GM19239 (cell line): ENCODE data around the gene GJD3.

Experiments
- DNase-seq: peaks from one replicate; pipeline ENCODE4 v3.0.0; 2011; ENCODE audit warnings: low spot score; ENCODE audit not compliant: insufficient read length
- FAIRE-seq: peaks from 2 replicates; lab custom pipeline; 2011; peaks lifted over from hg19 to GRCh38; lab: Jason Lieb, UNC

The GJD3 gene

DNA sequence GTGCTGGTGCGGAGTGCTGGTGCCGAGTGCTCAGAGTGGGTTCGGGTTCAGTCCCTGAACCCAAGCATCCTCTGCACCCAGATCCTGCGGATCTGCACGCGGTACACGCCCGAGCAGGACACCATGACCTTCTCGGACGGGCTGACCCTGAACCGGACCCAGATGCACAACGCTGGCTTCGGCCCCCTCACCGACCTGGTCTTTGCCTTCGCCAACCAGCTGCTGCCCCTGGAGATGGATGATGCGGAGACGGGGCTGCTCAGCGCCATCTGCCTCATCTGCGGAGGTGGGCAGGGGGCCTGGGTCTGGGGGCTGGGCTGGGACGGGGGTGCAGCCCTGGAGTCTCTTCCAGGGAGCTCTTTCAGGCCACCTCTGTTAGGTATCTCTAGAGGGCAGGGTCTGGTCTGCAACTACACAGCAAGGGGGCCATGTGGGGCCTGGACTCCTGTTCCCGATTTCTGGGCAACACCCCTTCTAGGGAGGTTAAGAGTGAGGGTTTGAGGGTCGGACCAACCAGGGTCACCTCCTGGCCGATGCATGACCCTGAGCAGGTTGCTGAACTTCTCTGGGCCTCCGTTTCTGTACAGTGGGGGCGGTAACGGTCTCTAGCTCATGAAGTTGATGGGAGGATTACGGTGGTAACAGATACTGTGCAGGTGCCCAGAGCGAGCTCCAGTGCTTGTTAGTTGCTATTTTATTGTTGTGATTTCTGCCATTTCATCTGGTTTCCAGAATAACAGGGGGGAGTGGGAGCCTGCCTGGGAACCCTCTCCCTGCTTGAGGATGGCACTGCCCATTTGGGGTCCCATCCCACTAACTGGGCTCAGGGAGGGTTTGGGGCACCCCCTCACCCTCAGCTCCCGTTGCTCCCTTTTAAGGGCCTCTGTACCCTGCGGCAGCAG is 10.1 kb downstream of the GJD3 start:
- FAIRE-seq = no peak
- no peak for DNase-seq

GRCh38 chr17:40352779-40353394 is 11.7 kb downstream of the GJD3 start:
- FAIRE-seq (no peak), DNase-seq (no peak)

DNA sequence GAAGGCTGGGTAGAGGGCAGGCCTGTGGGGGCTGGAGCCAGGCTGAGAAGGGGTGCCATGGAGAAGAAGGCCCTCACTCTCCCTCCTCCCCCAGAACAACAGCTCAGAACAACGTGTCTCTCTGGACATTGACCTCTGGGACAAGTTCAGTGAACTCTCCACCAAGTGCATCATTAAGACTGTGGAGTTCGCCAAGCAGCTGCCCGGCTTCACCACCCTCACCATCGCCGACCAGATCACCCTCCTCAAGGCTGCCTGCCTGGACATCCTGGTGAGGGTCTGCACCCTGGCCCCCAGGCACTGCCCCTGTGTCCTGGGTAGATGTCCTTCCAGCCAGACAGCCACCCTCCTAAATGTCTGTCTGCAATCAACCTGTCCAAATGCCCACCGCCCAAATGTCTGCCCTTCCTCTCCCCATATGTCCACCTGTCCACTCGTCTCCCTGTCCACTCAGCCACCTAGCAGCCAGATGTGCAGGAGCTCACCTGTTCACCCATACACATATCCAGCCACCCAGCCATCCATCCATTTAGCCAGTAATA is 12.2 kb downstream of the GJD3 start:
- FAIRE-seq (no peak), DNase-seq (no peak)

DNA sequence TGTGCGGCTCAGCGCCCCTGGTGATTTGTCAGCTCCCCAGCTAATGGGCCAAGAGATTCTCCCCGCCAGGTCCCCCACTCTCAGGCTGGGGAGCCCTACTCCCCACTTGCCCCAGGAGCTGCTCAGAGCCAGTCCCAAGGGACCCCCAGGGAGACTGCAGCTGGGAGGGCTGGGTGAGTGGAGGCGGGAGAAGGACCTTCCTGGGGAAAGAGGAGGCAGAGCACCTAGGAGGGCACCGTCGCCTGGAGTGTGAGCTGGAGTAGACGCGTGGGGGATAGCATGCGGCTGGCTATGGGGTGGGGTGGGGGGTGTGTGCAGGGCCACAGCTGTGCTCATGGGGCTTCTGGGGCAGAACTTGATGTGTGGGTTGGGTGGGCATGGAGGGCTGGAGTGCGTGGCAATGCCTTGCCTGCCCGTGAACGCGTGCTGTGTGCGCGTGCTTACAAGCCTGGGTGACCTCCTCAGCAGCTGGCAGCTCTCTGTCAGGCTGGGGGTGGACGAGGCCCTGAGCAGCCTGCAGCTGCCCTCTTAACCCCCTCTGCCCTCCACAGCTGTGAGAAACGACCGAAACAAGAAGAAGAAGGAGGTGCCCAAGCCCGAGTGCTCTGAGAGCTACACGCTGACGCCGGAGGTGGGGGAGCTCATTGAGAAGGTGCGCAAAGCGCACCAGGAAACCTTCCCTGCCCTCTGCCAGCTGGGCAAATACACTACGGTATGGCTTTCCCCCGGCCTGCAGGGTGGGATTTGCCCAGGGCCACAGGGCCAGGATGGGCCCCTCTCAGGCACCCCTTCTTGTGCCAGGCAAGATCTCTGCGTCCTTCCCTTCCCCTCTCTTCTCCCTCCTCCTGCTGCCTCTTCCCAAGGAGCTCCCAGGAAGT is 12.9 kb downstream of the GJD3 start:
- FAIRE-seq (no peak), DNase-seq (no peak)

GRCh38 chr17:40350689-40351358 is 13.7 kb downstream of the GJD3 start:
- FAIRE-seq (no peak), DNase-seq (no peak)

DNA sequence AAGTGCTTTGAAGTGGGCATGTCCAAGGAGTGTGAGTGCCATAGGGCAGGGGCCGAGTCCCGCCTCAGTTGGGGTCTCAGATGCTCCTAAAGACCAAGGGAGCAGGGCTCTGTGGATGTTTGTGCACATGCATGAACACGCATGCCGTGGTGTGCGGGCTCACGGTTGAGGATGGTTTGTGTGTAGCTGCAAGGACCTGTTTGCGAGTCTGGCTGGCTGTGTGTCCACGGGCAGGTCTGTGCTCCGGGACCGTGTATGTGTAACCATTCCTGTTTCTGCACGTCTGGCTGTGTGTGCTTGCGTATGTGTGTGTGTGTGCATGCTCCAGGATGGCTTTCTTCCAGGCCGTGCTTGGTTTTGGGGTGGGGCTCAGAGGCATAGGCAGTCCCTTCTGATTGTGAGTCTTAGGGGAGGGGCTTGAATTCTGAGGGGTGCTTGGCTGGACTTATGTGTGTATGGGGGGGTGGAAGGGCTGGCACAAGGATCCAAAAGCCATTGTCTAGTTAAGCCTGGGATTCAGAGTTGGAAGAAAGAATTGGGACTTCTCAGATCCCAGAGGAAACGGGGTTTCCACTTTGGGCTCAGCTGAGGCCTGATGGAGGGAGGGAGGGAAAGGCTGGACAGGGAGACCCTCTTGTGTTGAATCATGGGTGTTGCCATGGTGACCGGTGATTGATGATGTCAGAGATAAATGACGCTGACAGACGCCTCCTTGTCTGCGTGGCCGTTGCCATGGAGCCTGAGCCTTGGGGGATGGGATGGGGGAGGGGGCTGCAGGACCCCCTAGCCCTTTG is 14.4 kb downstream of the GJD3 start:
- no peak for DNase-seq
- FAIRE-seq = no peak

DNA sequence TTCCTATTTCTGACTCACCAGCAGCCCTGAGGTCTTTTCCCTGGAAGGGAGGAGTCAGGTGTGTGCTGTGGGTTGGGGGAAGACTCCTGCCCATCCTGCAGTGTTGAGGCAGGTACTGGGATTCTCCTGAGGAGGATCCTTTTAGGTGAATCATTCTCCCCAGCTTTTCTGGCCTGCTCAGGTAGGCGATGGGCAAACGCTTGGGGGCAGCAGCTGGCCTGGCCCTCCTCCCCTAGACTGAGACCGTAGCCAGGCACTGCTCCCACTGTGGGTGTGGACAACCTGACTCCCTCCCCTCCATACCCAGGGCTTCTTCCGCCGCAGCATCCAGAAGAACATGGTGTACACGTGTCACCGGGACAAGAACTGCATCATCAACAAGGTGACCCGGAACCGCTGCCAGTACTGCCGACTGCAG is 15.1 kb downstream of the GJD3 start:
- FAIRE-seq (no peak), DNase-seq (no peak)

GRCh38 chr17:40348562-40349476 is 15.7 kb downstream of the GJD3 start:
- FAIRE-seq (no peak), DNase-seq (no peak)

DNA sequence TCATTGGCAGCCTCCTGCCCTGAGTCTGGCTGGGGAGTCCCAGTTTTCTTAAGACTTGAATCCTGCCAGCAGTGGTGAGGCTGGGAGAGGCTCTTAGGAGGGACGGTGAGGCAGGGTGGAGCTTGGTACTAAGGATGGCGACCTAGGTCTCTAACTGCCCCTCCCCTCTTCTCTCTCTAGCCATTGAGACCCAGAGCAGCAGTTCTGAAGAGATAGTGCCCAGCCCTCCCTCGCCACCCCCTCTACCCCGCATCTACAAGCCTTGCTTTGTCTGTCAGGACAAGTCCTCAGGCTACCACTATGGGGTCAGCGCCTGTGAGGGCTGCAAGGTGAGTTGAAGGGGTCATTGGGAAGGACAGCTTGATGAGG is 16.4 kb downstream of the GJD3 start:
- FAIRE-seq (no peak), DNase-seq (no peak)

GRCh38 chr17:40347319-40348135 is 17.0 kb downstream of the GJD3 start:
- no peak for FAIRE-seq
- no peak for DNase-seq

GRCh38 chr17:40346765-40347158 is 17.8 kb downstream of the GJD3 start:
- FAIRE-seq = no peak
- no peak for DNase-seq

- FAIRE-seq (no peak), DNase-seq (no peak)
Observed at GRCh38 chr17:40345994-40346764, 18.4 kb downstream of the GJD3 start.

DNA sequence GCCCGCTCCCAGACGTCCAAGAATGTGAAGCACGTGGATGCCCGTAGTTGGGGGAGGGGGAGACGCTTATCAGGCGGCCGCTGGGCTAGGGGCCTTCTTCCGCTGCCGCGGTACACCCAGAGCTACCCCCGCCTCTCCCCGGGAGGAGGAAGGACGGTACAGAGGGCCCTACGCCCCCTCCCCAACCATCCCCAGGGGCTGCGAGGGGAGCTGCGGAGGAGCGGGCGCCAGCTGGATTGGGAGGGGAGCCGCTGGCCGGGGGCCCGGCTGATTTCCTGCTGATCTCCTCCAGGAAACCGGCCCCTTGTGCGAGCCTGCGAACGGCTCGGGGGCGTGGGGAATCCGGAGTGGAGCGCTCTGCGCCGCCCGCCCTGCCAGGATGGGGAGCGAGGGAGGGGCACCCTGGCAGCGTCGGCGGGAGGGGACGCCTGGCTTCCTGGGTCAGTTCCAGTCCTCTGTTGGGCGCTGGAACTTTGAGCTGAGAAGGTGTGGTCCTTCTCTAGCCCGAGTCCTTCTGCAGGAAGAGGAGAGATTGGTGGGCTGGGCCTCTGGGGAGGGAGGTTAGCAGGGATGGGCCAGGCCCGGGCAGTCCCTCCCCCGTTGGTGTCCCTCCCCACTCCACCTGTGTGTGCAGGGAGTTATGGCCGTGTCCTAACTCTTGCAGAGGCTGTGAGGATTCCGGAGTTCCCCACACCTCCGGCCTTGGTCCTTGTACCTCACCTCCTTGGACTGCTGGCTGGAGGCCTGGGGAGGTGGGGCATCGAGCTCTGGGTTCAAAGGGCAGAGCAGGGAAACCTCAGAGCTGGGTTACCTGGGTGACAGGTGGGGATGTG is 19.2 kb downstream of the GJD3 start:
- DNase-seq (no peak), FAIRE-seq (no peak)

- no peak for DNase-seq
Observed at GRCh38 chr17:40344421-40345160, 19.9 kb downstream of the GJD3 start.

More at GRCh38 chr17:40344421-40345160, 19.9 kb downstream of the GJD3 start:
- no peak for FAIRE-seq
